Thymus (tissue), 11 donors: ENCODE results near the gene STAT5A. TPM values are rescaled to one million over a fixed set of nuclear protein-coding genes. Genes with fewer than 3 reads are reported as not detected.

Experiments used
- DNase-seq, 9 donors: peaks; one replicate each; pipeline ENCODE4 v3.0.0-alpha.2; 2013; ENCODE audit warnings: low spot score in 9 of 9, low read depth in 6 of 9, missing footprints in 1 of 9
- H3K27ac ChIP-seq, 2 donors: one replicate each; pipeline ENCODE4 v1.5.1; 2013; ENCODE audit warnings: control low read depth in 1 of 2, low read depth in 1 of 2, low read length in 1 of 2, mild to moderate bottlenecking in 1 of 2, moderate library complexity in 1 of 2
- H3K27me3 ChIP-seq, 2 donors: one replicate each; pipeline ENCODE4 v1.5.1; 2013; ENCODE audit warnings: low read length in 1 of 2; ENCODE audit not compliant: control insufficient read depth in 2 of 2, insufficient read depth in 1 of 2
- H3K36me3 ChIP-seq, 2 donors: one replicate each; pipeline ENCODE4 v1.5.1; 2013; ENCODE audit warnings: low read length in 1 of 2, mild to moderate bottlenecking in 1 of 2, moderate library complexity in 1 of 2; ENCODE audit not compliant: control insufficient read depth in 2 of 2, insufficient read depth in 2 of 2
- H3K4me1 ChIP-seq, 2 donors: one replicate each; pipeline ENCODE4 v1.5.1; 2013; ENCODE audit warnings: low read length in 2 of 2; ENCODE audit not compliant: control insufficient read depth in 2 of 2, insufficient read depth in 2 of 2
- H3K4me3 ChIP-seq, 2 donors: one replicate each; pipeline ENCODE4 v1.5.1; 2013; ENCODE audit warnings: low read length in 2 of 2, control low read depth in 1 of 2, mild to moderate bottlenecking in 1 of 2
- H3K9me3 ChIP-seq, 2 donors: one replicate each; pipeline ENCODE4 v1.5.1; 2013; ENCODE audit warnings: low read length in 1 of 2, mild to moderate bottlenecking in 1 of 2; ENCODE audit not compliant: control insufficient read depth in 2 of 2, insufficient read depth in 1 of 2
- WGBS: extraction: QIAGEN DNeasy Blood & Tissue Kit; methylation state at CpG from one replicate; pipeline ENCODE4 v1.1.7; 2013; 5-methylcytosine and 5-hydroxymethylcytosine counted together
- polyA plus RNA-seq: library from polyadenylated mRNA; stranded (reverse); fragments of 200-250 nt; gene quantifications from one replicate; pipeline ENCODE4 v1.2.3, GENCODE V29; 2013
- total RNA-seq: library from RNA; stranded (reverse); fragments of 120-200 nt; gene quantifications from one replicate; pipeline ENCODE4 v1.2.4, GENCODE V29; 2013
- donor health status: healthy.

Gene STAT5A
- total and polyA plus RNA-seq, 2 donors = 37.6 to 47.4 TPM

DNA sequence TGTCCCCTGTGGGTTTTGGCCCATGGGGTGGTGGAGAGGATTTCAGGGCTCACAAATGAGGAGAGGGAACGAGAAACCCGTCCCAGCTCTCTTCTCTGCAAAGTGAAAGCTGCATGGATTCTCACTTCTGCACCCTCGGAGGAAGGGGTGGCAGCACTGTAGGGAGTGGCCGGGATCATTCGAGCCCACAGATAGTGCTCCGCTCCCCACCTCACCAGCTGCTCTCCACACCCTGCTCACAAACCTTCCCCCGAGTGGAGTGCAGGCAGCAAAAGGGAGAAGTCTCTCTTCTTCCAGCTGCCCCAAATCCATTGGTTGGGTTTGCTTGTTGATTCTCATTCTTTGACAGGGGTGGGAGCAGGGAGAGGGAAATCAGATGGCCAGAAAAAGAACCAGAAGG, 20.1 kb downstream of the STAT5A start:
- H3K36me3 ChIP-seq = peaks cover 35 to 74% of the 10 kb centered on the region in 2 donors
- DNase-seq = no peak
- WGBS = 94% methylated on average over 7 of the region's 7 CpGs
- H3K4me1 ChIP-seq = peaks cover 22 to 77% of the 10 kb centered on the region in 2 donors
- no peaks in the 10 kb centered on the region for H3K27me3 ChIP-seq
- H3K4me3 ChIP-seq = no peak overlapping the region
- H3K27ac ChIP-seq = peak overlapping the region in 1 of 2 donors; percentile 25
- peaks cover 0 to 11% of the 10 kb centered on the region in 2 donors for H3K9me3 ChIP-seq

GRCh38 chr17:42309142-42309541, 20.8 kb downstream of the STAT5A start:
- Histone ChIP-seq H3K36me3 (peaks cover 36 to 74% of the 10 kb centered on the region in 2 donors), H3K9me3 (peaks cover 0 to 11% of the 10 kb centered on the region in 2 donors), H3K4me1 (peaks cover 29 to 84% of the 10 kb centered on the region in 2 donors), H3K4me3 (no peak overlapping the region), H3K27me3 (no peaks in the 10 kb centered on the region), H3K27ac (peak overlapping the region in 1 of 2 donors; percentile 8)
- DNase-seq = no peak
- 96% methylated on average over 9 of the region's 9 CpGs for WGBS

DNA sequence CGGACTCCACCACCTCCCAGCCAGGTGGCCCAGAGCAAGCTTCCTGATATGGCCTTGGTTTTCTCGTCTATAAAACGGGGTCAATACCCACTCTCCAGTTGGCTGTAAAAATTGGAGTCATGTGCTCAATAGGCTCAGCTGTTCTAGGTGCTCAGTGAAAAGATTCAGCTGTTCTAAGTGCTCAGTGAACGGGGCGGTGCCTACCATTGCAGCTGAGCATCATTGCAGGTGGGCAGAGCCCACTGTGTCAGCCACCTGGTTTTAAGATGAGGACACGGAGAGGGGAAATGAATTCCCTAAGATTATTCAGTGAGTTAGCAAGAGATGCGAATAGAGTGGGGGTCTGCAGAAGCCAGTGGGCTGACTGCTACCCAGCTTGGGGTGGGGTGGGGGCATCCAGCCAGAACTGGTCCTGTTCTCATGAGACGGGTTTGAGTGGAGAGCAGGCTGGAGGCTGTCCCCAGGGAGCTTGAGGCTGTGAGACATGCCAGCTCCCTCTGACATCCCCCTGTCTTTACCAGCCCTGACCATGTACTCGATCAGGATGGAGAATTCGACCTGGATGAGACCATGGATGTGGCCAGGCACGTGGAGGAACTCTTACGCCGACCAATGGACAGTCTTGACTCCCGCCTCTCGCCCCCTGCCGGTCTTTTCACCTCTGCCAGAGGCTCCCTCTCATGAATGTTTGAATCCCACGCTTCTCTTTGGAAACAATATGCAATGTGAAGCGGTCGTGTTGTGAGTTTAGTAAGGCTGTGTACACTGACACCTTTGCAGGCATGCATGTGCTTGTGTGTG, 21.9 kb downstream of the STAT5A start:
- Histone ChIP-seq H3K4me3 (no peak overlapping the region), H3K36me3 (peaks cover 33 to 72% of the 10 kb centered on the region in 2 donors), H3K27me3 (no peaks in the 10 kb centered on the region), H3K4me1 (peaks cover 37 to 95% of the 10 kb centered on the region in 2 donors), H3K9me3 (peaks cover 0 to 11% of the 10 kb centered on the region in 2 donors), H3K27ac (peak overlapping the region; percentile 36 to 99)
- peak in 5 of 9 donors; percentile 59 to 90 (median 78) for DNase-seq
- WGBS = 79% methylated on average over 19 of the region's 19 CpGs

- H3K4me1 ChIP-seq = peaks cover 44 to 96% of the 10 kb centered on the region in 2 donors
- no peaks in the 10 kb centered on the region for H3K27me3 ChIP-seq
- WGBS = 80% methylated on average over 9 of the region's 9 CpGs
- H3K36me3 ChIP-seq = peaks cover 34 to 67% of the 10 kb centered on the region in 2 donors
- H3K4me3 ChIP-seq = no peak overlapping the region
- H3K27ac ChIP-seq = peak overlapping the region; percentile 25 to 99
- peak in 3 of 9 donors; percentile 36 to 66 (median 44) for DNase-seq
- peaks cover 0 to 11% of the 10 kb centered on the region in 2 donors for H3K9me3 ChIP-seq
Measured at GRCh38 chr17:42310787-42311215, 22.5 kb downstream of the STAT5A start.

GRCh38 chr17:42311240-42312034, 23.1 kb downstream of the STAT5A start:
- H3K36me3 ChIP-seq = peaks cover 34 to 62% of the 10 kb centered on the region in 2 donors

GRCh38 chr17:42312035-42312284, 23.7 kb downstream of the STAT5A start:
- H3K4me3 ChIP-seq = peak overlapping the region; percentile 46 to 49
- H3K36me3 ChIP-seq = peaks cover 34 to 64% of the 10 kb centered on the region in 2 donors
- peaks cover 53 to 100% of the 10 kb centered on the region in 2 donors for H3K4me1 ChIP-seq
- no peaks in the 10 kb centered on the region for H3K27me3 ChIP-seq
- peak overlapping the region; percentile 92 to 99 for H3K27ac ChIP-seq
- DNase-seq = peak in 1 of 9 donors; percentile 24
- peaks cover 0 to 11% of the 10 kb centered on the region in 2 donors for H3K9me3 ChIP-seq
- 11% methylated on average over 5 of the region's 5 CpGs for WGBS

More at GRCh38 chr17:42311240-42312034, 23.1 kb downstream of the STAT5A start:
- peaks cover 0 to 11% of the 10 kb centered on the region in 2 donors for H3K9me3 ChIP-seq
- no peaks in the 10 kb centered on the region for H3K27me3 ChIP-seq
- DNase-seq = peak in 5 of 9 donors; percentile 41 to 84 (median 68)
- peak overlapping the region; percentile 92 to 99 for H3K27ac ChIP-seq
- 77% methylated on average over 19 of the region's 19 CpGs for WGBS
- H3K4me3 ChIP-seq = peak overlapping the region in 1 of 2 donors; percentile 49
- peaks cover 48 to 96% of the 10 kb centered on the region in 2 donors for H3K4me1 ChIP-seq

DNA sequence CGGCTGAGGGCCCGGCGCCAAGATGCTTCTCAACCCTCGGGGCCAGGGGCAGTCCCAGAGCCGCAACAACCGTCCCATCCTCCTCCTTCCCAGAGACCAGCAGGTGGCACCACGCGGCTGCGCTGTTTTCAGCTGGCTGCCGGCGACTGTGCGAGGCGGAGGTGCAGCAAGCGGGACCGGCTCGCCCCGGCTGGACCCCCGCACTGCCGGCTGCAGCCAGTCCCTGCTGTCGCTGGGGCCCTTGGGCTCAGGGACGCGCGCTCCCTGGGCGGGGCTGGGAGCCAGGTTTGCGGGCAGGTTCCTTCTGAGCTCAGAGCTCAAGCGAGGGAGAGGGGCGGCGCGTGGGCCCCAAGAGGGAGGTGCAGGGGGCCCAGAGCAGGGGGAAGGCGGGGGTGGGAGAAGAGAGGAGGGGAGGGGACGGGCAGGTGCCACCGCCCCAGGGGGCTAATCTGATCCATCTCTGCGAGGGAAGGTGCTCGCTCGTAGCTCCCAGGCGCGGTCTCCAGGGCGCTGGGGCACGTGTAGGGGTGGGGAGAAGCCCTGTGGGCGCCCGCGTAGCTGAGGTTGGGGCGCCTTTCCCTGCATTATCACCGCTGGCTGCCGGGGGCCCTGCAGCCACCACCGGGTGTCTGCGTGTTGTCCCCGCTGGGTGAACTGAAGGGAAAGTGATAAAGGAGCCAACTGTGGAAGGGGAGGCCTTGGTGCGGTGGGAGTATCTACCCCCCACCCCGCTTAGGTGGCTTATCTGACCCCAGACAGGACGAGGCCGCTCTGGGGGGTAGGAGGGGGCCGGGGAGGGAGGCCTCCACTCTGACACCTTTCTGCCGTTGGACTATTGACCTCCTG, 24.2 kb downstream of the STAT5A start:
- peak in 7 of 9 donors; percentile 62 to 97 (median 92) for DNase-seq
- H3K27ac ChIP-seq = peak overlapping the region; percentile 92 to 99
- H3K9me3 ChIP-seq = peaks cover 0 to 8% of the 10 kb centered on the region in 2 donors
- H3K36me3 ChIP-seq = peaks cover 31 to 63% of the 10 kb centered on the region in 2 donors
- H3K4me1 ChIP-seq = peaks cover 58 to 100% of the 10 kb centered on the region in 2 donors
- H3K27me3 ChIP-seq = no peaks in the 10 kb centered on the region
- under 1% methylated on average over 54 of the region's 54 CpGs for whole genome bisulfite sequencing
- peak overlapping the region; percentile 46 to 49 for H3K4me3 ChIP-seq

DNA sequence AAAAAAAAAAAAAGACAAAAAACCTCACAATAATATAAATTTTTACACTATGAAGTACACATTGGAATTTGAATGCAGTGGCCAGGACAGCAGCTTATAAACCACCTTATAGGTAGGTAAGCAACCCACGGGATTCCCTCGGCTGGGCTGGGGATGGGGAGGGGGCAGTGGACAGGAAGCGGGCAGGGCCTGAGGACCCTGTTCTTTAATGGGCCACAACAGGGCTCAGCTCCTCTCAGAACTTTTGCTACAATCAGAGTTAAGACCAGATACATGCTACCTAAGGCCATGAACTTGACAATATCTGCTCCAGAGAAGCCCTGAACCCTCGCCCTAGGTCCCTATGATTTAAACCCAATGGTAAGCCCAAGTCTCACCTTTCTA, 25.1 kb downstream of the STAT5A start:
- peak overlapping the region in 1 of 2 donors; percentile 49 for H3K4me3 ChIP-seq
- H3K9me3 ChIP-seq = peaks cover 0 to 8% of the 10 kb centered on the region in 2 donors
- H3K27ac ChIP-seq = peak overlapping the region; percentile 83 to 99
- peaks cover 62 to 100% of the 10 kb centered on the region in 2 donors for H3K4me1 ChIP-seq
- H3K27me3 ChIP-seq = no peaks in the 10 kb centered on the region
- 63% methylated on average over 4 of the region's 4 CpGs for WGBS
- H3K36me3 ChIP-seq = peaks cover 22 to 55% of the 10 kb centered on the region in 2 donors
- peak in 2 of 9 donors; percentile 28 to 45 for DNase-seq
